ENCODE data around the gene RIC8A. TPM values are rescaled to one million over a fixed set of nuclear protein-coding genes. Genes with fewer than 3 reads are reported as not detected.
"Not testable (repeated sequence)": the region's sequence is repeated elsewhere in the genome, so short reads cannot be mapped to it uniquely, and the experiment has no call there.

The RIC8A gene
- total RNA-seq, 4 donors from 2014 or later = 69.0 to 118 (median 101) TPM

DNA sequence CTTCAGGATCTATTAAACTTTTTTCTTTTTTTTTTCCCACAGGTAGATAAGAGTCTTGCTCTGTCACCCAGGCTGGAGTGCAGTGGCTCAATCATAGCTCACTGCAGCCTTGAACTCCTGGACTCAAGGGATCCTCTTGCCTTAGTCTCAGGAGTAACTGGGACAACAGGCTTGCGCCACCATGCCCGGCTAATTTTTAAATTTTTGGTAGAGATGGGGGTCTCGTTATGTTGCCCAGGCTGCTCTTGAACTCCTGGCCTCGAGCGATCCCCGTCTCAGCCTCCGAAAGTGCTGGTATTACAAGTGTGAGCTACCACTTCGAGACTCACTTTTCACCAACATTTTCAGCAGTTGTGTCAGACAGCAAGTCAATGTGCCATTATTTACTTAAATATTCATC, 27.7 kb downstream of the RIC8A start:
- peaks cover 0 to 30% (median 0%) of the 10 kb centered on the region in 3 donors for H3K36me3 ChIP-seq
- peak overlapping the region; percentile 80 to 93 (median 83) for H3K4me3 ChIP-seq
- DNase-seq (ENCODE audit: low spot score in 2 of 2) = no peak
- TF ChIP-seq, protein P1, sequence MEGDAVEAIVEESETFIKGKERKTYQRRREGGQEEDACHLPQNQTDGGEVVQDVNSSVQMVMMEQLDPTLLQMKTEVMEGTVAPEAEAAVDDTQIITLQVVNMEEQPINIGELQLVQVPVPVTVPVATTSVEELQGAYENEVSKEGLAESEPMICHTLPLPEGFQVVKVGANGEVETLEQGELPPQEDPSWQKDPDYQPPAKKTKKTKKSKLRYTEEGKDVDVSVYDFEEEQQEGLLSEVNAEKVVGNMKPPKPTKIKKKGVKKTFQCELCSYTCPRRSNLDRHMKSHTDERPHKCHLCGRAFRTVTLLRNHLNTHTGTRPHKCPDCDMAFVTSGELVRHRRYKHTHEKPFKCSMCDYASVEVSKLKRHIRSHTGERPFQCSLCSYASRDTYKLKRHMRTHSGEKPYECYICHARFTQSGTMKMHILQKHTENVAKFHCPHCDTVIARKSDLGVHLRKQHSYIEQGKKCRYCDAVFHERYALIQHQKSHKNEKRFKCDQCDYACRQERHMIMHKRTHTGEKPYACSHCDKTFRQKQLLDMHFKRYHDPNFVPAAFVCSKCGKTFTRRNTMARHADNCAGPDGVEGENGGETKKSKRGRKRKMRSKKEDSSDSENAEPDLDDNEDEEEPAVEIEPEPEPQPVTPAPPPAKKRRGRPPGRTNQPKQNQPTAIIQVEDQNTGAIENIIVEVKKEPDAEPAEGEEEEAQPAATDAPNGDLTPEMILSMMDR (IDR thresholded peaks at IDR 0.05) = no peak
- TF ChIP-seq POLR2A (IDR thresholded peaks at IDR 0.05) (no peak), EP300 (IDR thresholded peaks at IDR 0.05) (no peak)
- no peaks in the 10 kb centered on the region for H3K27me3 ChIP-seq
- peaks cover 0 to 42% (median 16%) of the 10 kb centered on the region in 4 donors for H3K4me1 ChIP-seq
- H3K9me3 ChIP-seq = no peaks in the 10 kb centered on the region
- WGBS, 2 donors = 82 to 86% methylated on average over 8 of the region's 8 CpGs
- peak overlapping the region in 2 of 4 donors; percentile 91 to 95 for H3K27ac ChIP-seq

DNA sequence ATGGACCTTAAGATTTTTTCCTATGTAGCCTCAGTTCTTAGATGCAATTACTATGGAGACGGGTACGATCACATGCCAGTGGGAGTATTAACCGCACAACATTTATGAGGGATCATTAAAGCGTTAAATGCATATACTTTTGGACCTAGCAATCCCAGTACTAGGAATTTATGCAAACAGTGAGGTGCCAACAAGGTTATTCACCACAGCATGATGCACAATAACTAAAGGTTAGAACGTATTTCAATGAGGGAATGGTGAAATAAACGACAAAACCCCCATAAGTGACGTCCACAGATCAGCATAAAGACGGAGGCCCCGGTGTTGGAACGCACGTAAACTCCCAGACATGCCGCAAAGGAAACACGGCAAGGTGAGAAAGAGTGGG, 28.1 kb downstream of the RIC8A start:
- DNase-seq (ENCODE audit: low spot score in 2 of 2) = no peak
- peaks cover 0 to 30% (median 0%) of the 10 kb centered on the region in 3 donors for H3K36me3 ChIP-seq
- WGBS, 2 donors = 2 to 3% methylated on average over 13 of the region's 13 CpGs
- peaks cover 0 to 42% (median 16%) of the 10 kb centered on the region in 4 donors for H3K4me1 ChIP-seq
- peak overlapping the region; percentile 72 to 96 (median 93) for H3K27ac ChIP-seq
- peak overlapping the region; percentile 80 to 93 (median 83) for H3K4me3 ChIP-seq
- no peaks in the 10 kb centered on the region for H3K27me3 ChIP-seq
- TF ChIP-seq POLR2A (IDR thresholded peaks at IDR 0.05) = no peak
- H3K9me3 ChIP-seq = no peaks in the 10 kb centered on the region

DNA sequence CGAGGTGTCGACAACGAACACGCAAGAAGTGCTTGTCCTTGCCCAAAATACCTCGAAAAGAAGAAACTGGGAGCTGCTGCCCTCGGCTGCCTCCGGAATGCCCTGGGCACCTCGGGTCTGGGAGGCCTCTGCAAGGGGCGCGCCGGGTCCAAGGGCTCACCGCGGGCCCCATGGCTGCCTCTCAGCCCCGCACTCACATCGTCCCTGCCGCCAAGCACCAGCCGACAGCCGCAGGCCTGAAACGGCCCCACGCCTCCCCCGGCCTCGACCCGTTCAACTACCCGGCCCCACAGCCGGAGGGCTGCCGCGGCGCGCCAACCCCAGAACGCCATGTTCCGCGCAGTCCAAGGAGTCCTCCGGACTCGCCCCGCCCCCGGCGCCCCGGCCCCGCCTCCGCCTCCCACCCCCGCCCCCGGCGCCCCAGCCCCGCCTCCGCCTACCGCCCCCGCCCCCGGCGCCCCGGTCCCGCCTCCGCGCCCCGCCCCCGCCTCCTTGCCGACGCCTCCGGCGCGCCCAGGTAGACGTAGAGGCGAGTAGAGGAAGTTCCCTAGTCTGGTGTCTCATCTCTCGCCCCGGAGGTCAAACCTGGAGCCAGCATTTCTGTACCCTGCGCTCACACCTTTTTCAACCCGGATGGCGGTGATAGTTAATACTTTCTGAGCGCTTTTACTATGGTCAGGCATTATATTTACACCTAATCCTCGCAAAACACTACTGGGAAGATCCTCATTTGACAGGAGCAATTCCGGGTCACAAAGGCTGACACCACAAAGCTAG, 28.7 kb downstream of the RIC8A start, which contains the start of gene SIRT3:
Gene SIRT3 (minus strand): TSS at position 346 of the 777 bp plus-strand sequence. CDS start 14 bp downstream, at position 332.
- WGBS, 2 donors = 0 to 1% methylated on average over 20 to 35 of the region's 70 CpGs
- DNase-seq (ENCODE audit: low spot score in 2 of 2) = peak; percentile 64 to 68
- Histone ChIP-seq H3K9me3 (no peaks in the 10 kb centered on the region), H3K4me1 (peaks cover 0 to 42% (median 16%) of the 10 kb centered on the region in 4 donors), H3K36me3 (peaks cover 0 to 35% (median 0%) of the 10 kb centered on the region in 3 donors), H3K4me3 (peak within 1 kb of the TSS; percentile 80 to 96 (median 89)), H3K27me3 (no peaks in the 10 kb centered on the region), H3K27ac (peak within 1 kb of the TSS; percentile 72 to 96 (median 93))
- TF ChIP-seq, protein P1 (IDR thresholded peaks at IDR 0.05) = peak in 3 of 5 experiments; percentile 17 to 59 (median 44)
- no peak for TF ChIP-seq POLR2A (IDR thresholded peaks at IDR 0.05)

DNA sequence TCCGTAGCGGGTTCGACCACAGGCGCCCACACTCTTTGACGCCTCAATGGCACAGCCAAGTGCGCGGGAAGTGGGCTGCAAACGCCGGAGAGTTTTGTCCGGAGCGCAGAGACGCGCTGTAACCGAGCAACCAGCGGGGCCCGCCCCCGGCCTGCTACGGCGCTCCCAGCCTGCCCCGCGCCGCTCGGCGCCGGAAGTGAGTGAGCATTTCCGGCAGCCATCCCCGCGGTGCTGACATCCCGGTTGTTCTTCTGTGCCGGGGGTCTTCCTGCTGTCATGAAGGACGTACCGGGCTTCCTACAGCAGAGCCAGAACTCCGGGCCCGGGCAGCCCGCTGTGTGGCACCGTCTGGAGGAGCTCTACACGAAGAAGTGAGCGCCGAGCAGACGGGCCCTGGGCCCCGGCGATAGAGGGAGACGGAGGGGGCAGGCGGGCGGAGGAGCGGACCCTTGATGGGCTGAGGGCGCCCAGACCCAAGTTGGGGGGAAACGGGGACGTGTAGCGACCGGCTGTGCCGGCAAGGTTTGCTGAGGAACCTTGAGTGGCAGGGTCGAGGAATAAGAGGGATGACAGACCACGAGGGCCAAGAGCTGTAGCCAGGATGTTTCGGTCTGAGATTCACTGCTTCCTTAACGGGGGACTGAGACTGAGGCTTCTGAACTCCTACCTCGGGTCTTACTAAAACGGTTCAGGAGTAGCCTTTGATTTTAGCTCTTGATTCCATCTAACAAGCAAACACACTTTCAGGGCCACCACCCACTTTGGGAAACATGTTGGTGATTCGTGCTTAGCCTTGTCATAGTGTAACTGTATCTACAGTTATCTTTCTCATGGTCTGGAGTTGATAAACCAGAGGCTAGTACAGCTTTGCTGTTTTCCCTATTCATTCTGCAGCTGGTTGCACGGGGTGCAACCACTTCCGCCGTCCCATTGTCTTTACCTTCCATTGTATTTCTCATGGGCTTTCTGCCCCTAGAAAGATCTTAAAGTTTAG, 29.6 kb downstream of the RIC8A start, which contains the start of gene PSMD13:
Gene PSMD13 (plus strand): TSS at position 203 of the 994 bp plus-strand sequence. CDS start 74 bp downstream, at position 277.
- no peaks in the 10 kb centered on the region for H3K9me3 ChIP-seq
- peaks cover 0 to 42% (median 16%) of the 10 kb centered on the region in 4 donors for H3K4me1 ChIP-seq
- TF ChIP-seq POLR2A (IDR thresholded peaks at IDR 0.05) (peak in 1 of 2 donors; percentile 55), EP300 (IDR thresholded peaks at IDR 0.05) (peak; percentile 74 to 82)
- TF ChIP-seq, protein P1 (IDR thresholded peaks at IDR 0.05) = peak in 1 of 5 experiments; percentile 26
- H3K36me3 ChIP-seq = peaks cover 0 to 36% (median 0%) of the 10 kb centered on the region in 3 donors
- peak; percentile 68 to 70 for DNase-seq (ENCODE audit: low spot score in 2 of 2)
- H3K27ac ChIP-seq = peak within 1 kb of the TSS; percentile 72 to 96 (median 93)
- WGBS, 2 donors = 2 to 4% methylated on average over 40 to 45 of the region's 62 CpGs
- no peaks in the 10 kb centered on the region for H3K27me3 ChIP-seq
- H3K4me3 ChIP-seq = peak within 1 kb of the TSS; percentile 80 to 96 (median 89)

DNA sequence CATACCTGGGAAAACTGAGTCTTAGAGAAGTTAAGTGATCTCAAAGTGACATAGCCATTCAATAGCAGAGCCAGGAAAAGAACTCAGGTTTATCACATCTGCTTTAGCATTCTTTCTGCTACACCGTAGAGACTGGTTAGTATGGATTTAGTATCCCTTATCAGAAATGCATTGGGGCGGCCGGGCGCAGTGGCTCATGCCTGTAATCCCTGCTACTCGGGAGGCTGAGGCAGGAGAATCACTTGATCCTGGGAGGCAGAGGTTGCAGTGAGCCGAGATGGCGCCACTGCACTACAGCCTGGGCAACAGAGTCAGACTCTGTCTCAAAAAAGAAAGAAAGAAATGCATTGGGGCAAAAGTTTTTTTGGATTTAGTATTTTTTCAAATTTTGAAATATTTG, 30.8 kb downstream of the RIC8A start:
- H3K9me3 ChIP-seq; DNase-seq (ENCODE audit: low spot score in 2 of 2); H3K27me3 ChIP-seq; H3K27ac ChIP-seq; H3K4me3 ChIP-seq: not testable (repeated sequence)
- 80 to 86% methylated on average over 7 of the region's 7 CpGs for WGBS, 2 donors
- Histone ChIP-seq H3K4me1 (peaks cover 0 to 42% (median 16%) of the 10 kb centered on the region in 4 donors), H3K36me3 (peaks cover 0 to 40% (median 3%) of the 10 kb centered on the region in 3 donors)
